Cardiac muscle cell (in vitro differentiated cells and primary cell): ENCODE data around the gene TMA16. TPM values are rescaled to one million over a fixed set of nuclear protein-coding genes. Genes with fewer than 3 reads are reported as not detected.

Experiments
- DNase-seq, 2 donors: peaks; one replicate each; pipeline versions ENCODE4 v3.0.0 to v3.0.0-alpha.2; 2010 to 2017; ENCODE audit warnings: low read depth in 1 of 2, low spot score in 1 of 2
- H3K27ac ChIP-seq: fragments of 200-600 bp; sonication (generic); 2 replicates; pipeline ENCODE4 v1.5.1; 2016
- H3K27me3 ChIP-seq: fragments of 200-600 bp; sonication (generic); 2 replicates; pipeline ENCODE4 v1.6.0; 2016; ENCODE audit warnings: control low read depth
- H3K36me3 ChIP-seq: fragments of 200-600 bp; sonication (generic); 2 replicates; pipeline ENCODE4 v1.5.1; 2016; ENCODE audit warnings: control low read depth
- H3K4me1 ChIP-seq: fragments of 200-600 bp; sonication (generic); 2 replicates; pipeline ENCODE4 v1.8.1; 2017; ENCODE audit warnings: low read depth, mild to moderate bottlenecking, mixed run types
- H3K4me3 ChIP-seq: fragments of 200-600 bp; sonication (generic); 2 replicates; pipeline ENCODE4 v1.5.1; 2016; ENCODE audit warnings: mild to moderate bottlenecking
- H3K9me3 ChIP-seq: fragments of 200-600 bp; sonication (generic); 2 replicates; pipeline ENCODE4 v1.5.1; 2017; ENCODE audit warnings: low read depth, mild to moderate bottlenecking, control low read depth
- CTCF ChIP-seq: IDR thresholded peaks from 2 replicates; pipeline ENCODE4 v1.5.1; 2012; ENCODE audit warnings: low read depth, mild to moderate bottlenecking, low read length
- polyA plus RNA-seq: library from polyadenylated mRNA; unstranded; fragments of >200 nt; fragmentation: Nextera tagmentation; extraction: Ambion mirVana; gene quantifications from 2 replicates; pipeline ENCODE4 v1.2.1, GENCODE V29; 2016
- total RNA-seq: library from RNA; depleted of rRNA; stranded (reverse); fragments of >200 nt; gene quantifications from 2 replicates; pipeline ENCODE4 v1.2.3, GENCODE V29; 2016

The TMA16 gene
- total and polyA plus RNA-seq, 2 experiments from 2014 or later: 28.6 to 36.2 TPM

DNA sequence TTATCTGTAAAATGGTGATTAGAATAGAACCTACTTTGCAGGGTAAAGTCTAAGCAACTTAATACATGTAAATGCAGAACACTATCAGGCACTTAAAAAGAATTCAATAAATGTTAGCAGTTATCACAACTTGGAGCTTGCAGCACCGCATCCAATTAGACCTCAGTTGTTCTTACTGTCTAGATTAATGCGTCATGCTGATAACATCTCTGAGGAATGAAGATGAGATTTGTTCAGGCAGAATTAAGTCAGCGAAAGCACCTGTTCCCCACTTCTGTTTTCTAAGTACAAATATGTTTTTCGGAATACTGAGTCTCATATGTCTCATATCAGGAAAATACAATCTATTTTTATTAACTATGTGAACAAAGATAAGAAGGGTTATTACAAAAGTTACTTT is 58.7 kb downstream of the TMA16 start:
- Histone ChIP-seq H3K4me1 (peaks cover 2% of the 10 kb centered on the region), H3K4me3 (no peak overlapping the region), H3K27me3 (no peaks in the 10 kb centered on the region), H3K36me3 (no peaks in the 10 kb centered on the region), H3K27ac (no peak overlapping the region), H3K9me3 (no peaks in the 10 kb centered on the region)
- no peak for TF ChIP-seq CTCF
- no peak for DNase-seq

- Histone ChIP-seq H3K9me3 (no peaks in the 10 kb centered on the region), H3K4me3 (no peak overlapping the region), H3K4me1 (no peaks in the 10 kb centered on the region), H3K36me3 (no peaks in the 10 kb centered on the region), H3K27ac (no peak overlapping the region), H3K27me3 (no peaks in the 10 kb centered on the region)
- peak; percentile 76 for TF ChIP-seq CTCF
- peak; percentile 31 to 43 for DNase-seq
Observed at GRCh38 chr4:163554870-163555465, 60.5 kb downstream of the TMA16 start.

GRCh38 chr4:163556177-163556576 is 61.7 kb downstream of the TMA16 start:
- H3K27me3 ChIP-seq: no peaks in the 10 kb centered on the region
- H3K36me3 ChIP-seq: no peaks in the 10 kb centered on the region
- no peak for TF ChIP-seq CTCF
- peak in 1 of 2 donors; percentile 7 for DNase-seq
- no peaks in the 10 kb centered on the region for H3K4me1 ChIP-seq
- H3K4me3 ChIP-seq: no peak overlapping the region
- no peak overlapping the region for H3K27ac ChIP-seq
- H3K9me3 ChIP-seq: no peaks in the 10 kb centered on the region

DNA sequence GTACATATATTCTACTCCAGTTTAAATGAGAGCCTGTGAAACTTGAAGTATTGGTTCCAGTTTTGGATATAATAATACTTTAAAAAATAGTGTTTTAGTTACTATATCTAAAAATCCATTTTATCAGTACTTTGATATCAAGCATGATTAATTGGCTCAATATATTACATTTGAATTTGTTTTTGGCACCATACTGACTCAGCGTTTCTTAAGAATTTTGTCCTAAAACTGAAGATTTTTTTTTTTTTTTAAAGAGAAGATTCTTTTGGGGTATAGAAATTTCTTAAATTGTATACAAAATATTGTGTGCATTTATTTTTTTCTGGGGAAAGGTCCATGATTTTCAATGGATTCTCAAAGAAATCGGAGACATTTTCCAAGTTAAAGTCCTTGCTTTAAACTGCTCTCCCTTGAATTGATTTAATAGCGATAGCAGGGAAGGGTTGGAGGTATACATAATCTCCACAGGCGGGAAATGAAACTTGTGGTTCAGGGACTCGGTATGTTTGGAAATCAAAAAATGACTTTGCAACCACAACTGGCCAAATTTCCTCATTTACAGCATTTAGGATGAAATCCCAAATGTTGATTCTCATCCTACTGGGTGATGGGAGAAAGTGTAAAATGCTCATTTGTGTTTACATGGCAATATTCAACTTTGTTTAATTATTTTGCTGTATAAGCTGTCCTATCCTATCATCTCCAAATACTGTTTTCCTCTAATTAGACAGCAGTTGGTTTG is 62.3 kb downstream of the TMA16 start:
- TF ChIP-seq CTCF: no peak
- Histone ChIP-seq H3K4me1 (no peaks in the 10 kb centered on the region), H3K9me3 (no peaks in the 10 kb centered on the region), H3K27ac (no peak overlapping the region), H3K27me3 (no peaks in the 10 kb centered on the region), H3K36me3 (no peaks in the 10 kb centered on the region), H3K4me3 (no peak overlapping the region)
- DNase-seq: no peak

GRCh38 chr4:163558539-163559044 is 64.1 kb downstream of the TMA16 start:
- H3K4me1 ChIP-seq: no peaks in the 10 kb centered on the region
- no peak for TF ChIP-seq CTCF

More at GRCh38 chr4:163558539-163559044, 64.1 kb downstream of the TMA16 start:
- H3K4me3 ChIP-seq: no peak overlapping the region
- H3K9me3 ChIP-seq: no peaks in the 10 kb centered on the region
- H3K36me3 ChIP-seq: no peaks in the 10 kb centered on the region
- no peak for DNase-seq
- H3K27ac ChIP-seq: no peak overlapping the region
- H3K27me3 ChIP-seq: no peaks in the 10 kb centered on the region
